ENCODE measurements around the gene CSMD2. TPM values are rescaled to one million over a fixed set of nuclear protein-coding genes. Genes with fewer than 3 reads are reported as not detected.

Gene CSMD2
- total RNA-seq, 4 donors from 2014 or later: 0.16 to 1.00 (median 0.27) TPM; not detected in 1

- no peaks in the 10 kb centered on the region for H3K36me3 ChIP-seq
- H3K27me3 ChIP-seq: no peaks in the 10 kb centered on the region
- in situ Hi-C loops (cut with MboI; ENCODE audit: low pct_ligation_motif_present in 1 of 4, low pct_unique_long_range_greater_than_20kb in 1 of 4, low sequenced_read_pairs in 3 of 4): no loop called here
- intact Hi-C loops (cut with DNase I; ENCODE audit: low total_unique reads): no loop called here
- no peaks in the 10 kb centered on the region for H3K9me3 ChIP-seq
- no peaks in the 10 kb centered on the region for H3K4me1 ChIP-seq
- no peak for DNase-seq
- TF ChIP-seq POLR2A (IDR thresholded peaks at IDR 0.05) (no peak), EP300 (IDR thresholded peaks at IDR 0.05; ENCODE audit: low read depth) (no peak), CTCF (IDR thresholded peaks at IDR 0.05) (no peak), POLR2AphosphoS5 (IDR thresholded peaks at IDR 0.05) (no peak)
- H3K27ac ChIP-seq: no peak overlapping the region
- no peak overlapping the region for H3K4me3 ChIP-seq
- 48 to 76% methylated on average over 2 of the region's 2 CpGs for WGBS, 2 donors (ENCODE audit: low coverage in 1 of 2)
These were observed 402.1 kb downstream of the CSMD2 start for GRCh38 chr1:33762962-33763361.

- H3K4me3 ChIP-seq: no peak overlapping the region
- H3K36me3 ChIP-seq: no peaks in the 10 kb centered on the region
- WGBS, 2 donors (ENCODE audit: low coverage in 1 of 2): 70% methylated on average over 1 of the region's 1 CpG; no CpG with 5 or more reads in 1 of the 2 donors
- no peaks in the 10 kb centered on the region for H3K27me3 ChIP-seq
- intact Hi-C loops (cut with DNase I; ENCODE audit: low total_unique reads): no loop called here
- H3K9me3 ChIP-seq: no peaks in the 10 kb centered on the region
- no peaks in the 10 kb centered on the region for H3K4me1 ChIP-seq
- TF ChIP-seq POLR2AphosphoS5 (IDR thresholded peaks at IDR 0.05): no peak
- no peak for TF ChIP-seq EP300 (IDR thresholded peaks at IDR 0.05; ENCODE audit: low read depth)
- TF ChIP-seq POLR2A (IDR thresholded peaks at IDR 0.05): no peak
- no peak for TF ChIP-seq CTCF (IDR thresholded peaks at IDR 0.05)
- DNase-seq: no peak
- in situ Hi-C loops (cut with MboI; ENCODE audit: low pct_ligation_motif_present in 1 of 4, low pct_unique_long_range_greater_than_20kb in 1 of 4, low sequenced_read_pairs in 3 of 4): no loop called here
- H3K27ac ChIP-seq: no peak overlapping the region
These were observed 402.8 kb downstream of the CSMD2 start for GRCh38 chr1:33762109-33762830.

- Histone ChIP-seq H3K4me3 (no peak overlapping the region), H3K36me3 (no peaks in the 10 kb centered on the region), H3K9me3 (no peaks in the 10 kb centered on the region), H3K27ac (peak overlapping the region in 1 of 4 donors; percentile 43), H3K4me1 (no peaks in the 10 kb centered on the region), H3K27me3 (no peaks in the 10 kb centered on the region)
- intact Hi-C loops (cut with DNase I; ENCODE audit: low total_unique reads): no loop called here
- in situ Hi-C loops (cut with MboI; ENCODE audit: low pct_ligation_motif_present in 1 of 4, low pct_unique_long_range_greater_than_20kb in 1 of 4, low sequenced_read_pairs in 3 of 4): no loop called here
- TF ChIP-seq CTCF (IDR thresholded peaks at IDR 0.05) (no peak), POLR2AphosphoS5 (IDR thresholded peaks at IDR 0.05) (peak; percentile 31 to 51 (median 36)), POLR2A (IDR thresholded peaks at IDR 0.05) (no peak), EP300 (IDR thresholded peaks at IDR 0.05; ENCODE audit: low read depth) (peak; percentile 73)
- WGBS, 2 donors (ENCODE audit: low coverage in 1 of 2): 14 to 34% methylated on average over 3 to 5 of the region's 5 CpGs
- DNase-seq: no peak
These were observed 406.3 kb downstream of the CSMD2 start for GRCh38 chr1:33758698-33759097.

- no peaks in the 10 kb centered on the region for H3K9me3 ChIP-seq
- no peak overlapping the region for H3K27ac ChIP-seq
- intact Hi-C loops (cut with DNase I; ENCODE audit: low total_unique reads) (no loop called here), in situ Hi-C loops (cut with MboI; ENCODE audit: low pct_ligation_motif_present in 1 of 4, low pct_unique_long_range_greater_than_20kb in 1 of 4, low sequenced_read_pairs in 3 of 4) (no loop called here)
- WGBS, 2 donors (ENCODE audit: low coverage in 1 of 2): 63 to 73% methylated on average over 2 to 5 of the region's 5 CpGs
- no peaks in the 10 kb centered on the region for H3K36me3 ChIP-seq
- H3K27me3 ChIP-seq: no peaks in the 10 kb centered on the region
- H3K4me1 ChIP-seq: no peaks in the 10 kb centered on the region
- DNase-seq: no peak
- no peak overlapping the region for H3K4me3 ChIP-seq
- TF ChIP-seq EP300 (IDR thresholded peaks at IDR 0.05; ENCODE audit: low read depth): no peak
- TF ChIP-seq POLR2A (IDR thresholded peaks at IDR 0.05): no peak
These were observed 411.8 kb downstream of the CSMD2 start for GRCh38 chr1:33753087-33753856.

Measured in transverse colon (tissue), 4 donors.